K562 (cell line): Measurements from ENCODE around the gene FES. TPM values are rescaled to one million over a fixed set of nuclear protein-coding genes. Genes with fewer than 3 reads are reported as not detected.

Experiments used
- ARID3A ChIP-seq: IDR thresholded peaks from 2 replicates; pipeline ENCODE4 v1.6.1; 2012; ENCODE audit warnings: low read depth, low read length, improper control_type of control experiment, borderline replicate concordance
- CREB5 ChIP-seq: fragments of 250-450 bp; sonication (Bioruptor Pico); IDR thresholded peaks from 2 replicates; pipeline ENCODE4 v1.5.0; 2020; ENCODE audit warnings: mild to moderate bottlenecking
- EP400 ChIP-seq: fragments of 450-650 bp; IDR thresholded peaks from 2 replicates; pipeline ENCODE4 v1.6.1; 2017; ENCODE audit warnings: antibody characterized with exemption, mild to moderate bottlenecking, moderate library complexity
- HIVEP1 ChIP-seq: fragments of 250-450 bp; sonication (Bioruptor Pico); IDR thresholded peaks from 2 replicates; pipeline ENCODE4 v1.4.0; 2020; ENCODE audit warnings: mild to moderate bottlenecking
- NR2C2 ChIP-seq, 2 experiments: fragments of 200-800 bp in 1 of 2; sonication (Bioruptor generic) in 1 of 2; sonication (generic) in 1 of 2; formaldehyde crosslinking in 1 of 2; IDR thresholded peaks; 2 replicates each; pipeline versions ENCODE4 v1.6.1 to v1.8.0; 2016 to 2022; ENCODE audit warnings: mild to moderate bottlenecking in 1 of 2, missing compliant biosample characterization in 1 of 2, missing genetic modification characterization in 1 of 2, missing genetic modification reagents in 1 of 2
- REST ChIP-seq, 2 experiments: fragments of 450-650 bp; formaldehyde crosslinking in 1 of 2; IDR thresholded peaks; 2 replicates each; pipeline versions ENCODE4 v1.4.0 to v1.6.1; 2014 to 2020; ENCODE audit warnings: mild to moderate bottlenecking in 2 of 2, borderline replicate concordance in 1 of 2, low read depth in 1 of 2
- TARDBP ChIP-seq: fragments of 450-650 bp; IDR thresholded peaks from 2 replicates; pipeline ENCODE4 v1.6.1; 2016
- ZBTB8A ChIP-seq: fragments of 450-650 bp; IDR thresholded peaks from 2 replicates; pipeline ENCODE4 v1.6.1; 2018; ENCODE audit warnings: mild to moderate bottlenecking, moderate library complexity; ENCODE audit not compliant: partially characterized antibody
- polyA plus RNA-seq, 8 experiments: library from polyadenylated mRNA; depleted of rRNA in 4 of 8; stranded (reverse) in 5 of 8; unstranded in 3 of 8; fragments of >200 nt; fragmentation: Nextera tagmentation in 2 of 8; fragmentation: Illumina TruSeq in 1 of 8; extraction: Ambion mirVana in 2 of 8; extraction: Trizol in 1 of 8; gene quantifications; 2 replicates each; pipeline versions ENCODE4 v1.2.1 to v1.2.3, GENCODE V29; 2011 to 2014; ENCODE audit warnings: inconsistent platforms in 1 of 8, missing spikeins in 1 of 8
- total RNA-seq, 7 experiments: library from RNA; depleted of rRNA in 6 of 7; stranded (reverse); fragments of >200 nt in 6 of 7; fragmentation: Illumina TruSeq in 2 of 7; extraction: Trizol in 2 of 7; gene quantifications; 2 replicates each; pipeline versions ENCODE4 v1.2.1 to v1.2.3, GENCODE V29; 2011 to 2021; ENCODE audit warnings: low replicate concordance in 1 of 7

Gene FES
- total and polyA plus RNA-seq, 9 of the 15 experiments (the other 6 are each of a cell fraction or from before 2014, with no cell fraction given): 0.38 to 2.6 (median 0.82) TPM

- no peak for TF ChIP-seq CREB5 (CRISPR knock-in tag)
- TF ChIP-seq REST (IDR thresholded peaks at IDR 0.05; ENCODE audit: borderline replicate concordance): no peak
- TF ChIP-seq REST (CRISPR knock-in tag; IDR thresholded peaks at IDR 0.05; ENCODE audit: low read depth): no peak
- no peak for TF ChIP-seq HIVEP1 (CRISPR knock-in tag)
- TF ChIP-seq EP400: peak; percentile 49; the same call in 1 of the 2 replicates
- TF ChIP-seq TARDBP: no peak
- no peak for TF ChIP-seq NR2C2 (CRISPR knock-in tag; IDR thresholded peaks at IDR 0.05)
- TF ChIP-seq NR2C2 (tag; IDR thresholded peaks at IDR 0.05): peak; percentile 34; the same call in 1 of the 2 replicates
- TF ChIP-seq ARID3A: no peak
- no peak for TF ChIP-seq ZBTB8A
Measured at GRCh38 chr15:90934949-90935751, 50.8 kb downstream of the FES start, which contains the start of gene UNC45A (continued).
